Activated B cell treated with CpG ODN at 0.5 μM for 24 hours (primary cell): ENCODE data around the gene SLC16A3. TPM values are rescaled to one million over a fixed set of nuclear protein-coding genes. Genes with fewer than 3 reads are reported as not detected.

Source experiments
- ATAC-seq: fragments of 200-7000 bp; cut with Tn5 transposase; one replicate; pipeline ENCODE4 v1.10.0; 2021; ENCODE audit warnings: low read depth, mild to moderate bottlenecking, moderate library complexity
- CTCF ChIA-PET: fragments of 350-600 bp; sonication (Branson Sonifier 250); formaldehyde crosslinking; loops from one replicate; lab custom pipeline; 2021; ENCODE audit warnings: antibody characterized with exemption; lab: Charles Lee
- POLR2A ChIA-PET: fragments of 350-600 bp; sonication (Branson Sonifier 250); formaldehyde crosslinking; loops from one replicate; lab custom pipeline; 2021; ENCODE audit warnings: antibody characterized with exemption; lab: Charles Lee
- DNase-seq: peaks from one replicate; pipeline ENCODE4 v3.0.0; 2022
- H3K27ac Mint-ChIP-seq: one replicate; pipeline ENCODE4 v1.8.0; 2020; ENCODE audit warnings: mixed read lengths
- H3K27me3 Mint-ChIP-seq: one replicate; pipeline ENCODE4 v1.8.0; 2021; ENCODE audit warnings: mixed read lengths
- H3K36me3 Mint-ChIP-seq: one replicate; pipeline ENCODE4 v1.8.0; 2021; ENCODE audit warnings: low read depth, mixed read lengths
- H3K4me1 Mint-ChIP-seq: one replicate; pipeline ENCODE4 v1.8.0; 2021; ENCODE audit warnings: mixed read lengths
- H3K4me3 Mint-ChIP-seq: one replicate; pipeline ENCODE4 v1.8.0; 2020; ENCODE audit warnings: mild to moderate bottlenecking, mixed read lengths
- H3K9me3 Mint-ChIP-seq: one replicate; pipeline ENCODE4 v1.8.0; 2020; ENCODE audit warnings: mixed read lengths
- CTCF ChIP-seq: fragments of 200-600 bp; IDR thresholded peaks from one replicate; pipeline ENCODE4 v1.8.0; 2022; ENCODE audit warnings: antibody characterized with exemption, mild to moderate bottlenecking
- intact Hi-C: fragments of 100-400 bp; cut with micrococcal nuclease; formaldehyde crosslinking; loops from one replicate; pipeline ENCODE4 v1.15.1; 2024
- total RNA-seq: library from RNA; stranded (reverse); gene quantifications from 2 replicates; pipeline ENCODE4 v1.2.3, GENCODE V29; 2022

The SLC16A3 gene
- total RNA-seq, 1 donor from 2014 or later: 24.6 TPM

- H3K4me3 Mint-ChIP-seq: peak overlapping the region; percentile 15
- peaks cover 67% of the 10 kb centered on the region for H3K36me3 Mint-ChIP-seq
Measured at GRCh38 chr17:82270651-82271050, 41.8 kb downstream of the SLC16A3 start.

GRCh38 chr17:82271401-82271800 is 42.6 kb downstream of the SLC16A3 start:
- Mint-ChIP-seq H3K4me3 (peak overlapping the region; percentile 94), H3K4me1 (peaks cover 62% of the 10 kb centered on the region), H3K27ac (no peak overlapping the region), H3K36me3 (peaks cover 60% of the 10 kb centered on the region), H3K27me3 (no peaks in the 10 kb centered on the region), H3K9me3 (no peaks in the 10 kb centered on the region)
- ChIA-PET CTCF (no interaction called here), POLR2A (interaction anchor here (0.6 kb wide), 2 partner anchors 55 to 72 kb away, joined by 4 to 8 read pairs; no protein-coding TSS in a partner anchor)
- intact Hi-C loops: loop anchor here (5.0 kb wide), 2 partner anchors 34 to 559 kb away; partner anchors contain the start of gene SLC25A10
- no peak for DNase-seq
- no peak for TF ChIP-seq CTCF
- ATAC-seq: no peak

More at GRCh38 chr17:82270651-82271050, 41.8 kb downstream of the SLC16A3 start:
- Mint-ChIP-seq H3K27ac (peak overlapping the region; percentile 50), H3K4me1 (peaks cover 65% of the 10 kb centered on the region), H3K9me3 (no peaks in the 10 kb centered on the region), H3K27me3 (no peaks in the 10 kb centered on the region)
- intact Hi-C loops: loop anchor here (5.0 kb wide), 2 partner anchors 33 to 558 kb away; partner anchors contain the start of gene SLC25A10
- CTCF ChIA-PET: no interaction called here
- POLR2A ChIA-PET: interaction anchor here (0.6 to 2.3 kb wide), 4 partner anchors 21 to 72 kb away, joined by 4 to 8 read pairs (median 6); no protein-coding TSS in a partner anchor
- TF ChIP-seq CTCF: no peak
- DNase-seq (no peak), ATAC-seq (no peak)

- intact Hi-C loops: loop anchor here (1.0 to 5.0 kb wide), 7 partner anchors 20 to 560 kb away; partner anchors contain the start of genes HEXD, OGFOD3 and SLC25A10
- POLR2A ChIA-PET: interaction anchor here (0.9 to 4.6 kb wide), 10 partner anchors 9 to 67 kb away, joined by 3 to 100 read pairs (median 6); partner anchors contain the start of genes CCDC57 and SLC16A3
- Mint-ChIP-seq H3K36me3 (peaks cover 49% of the 10 kb centered on the region), H3K9me3 (no peaks in the 10 kb centered on the region), H3K4me3 (peak overlapping the region; percentile 94), H3K27me3 (no peaks in the 10 kb centered on the region), H3K27ac (peak overlapping the region; percentile 97), H3K4me1 (peaks cover 53% of the 10 kb centered on the region)
- peak; percentile 50 for DNase-seq
- ATAC-seq: peak; percentile 32
- CTCF ChIA-PET: no interaction called here
- TF ChIP-seq CTCF: no peak
Measured at GRCh38 chr17:82272495-82273326, 43.9 kb downstream of the SLC16A3 start.

GRCh38 chr17:82273327-82274133 is 44.7 kb downstream of the SLC16A3 start, which contains the start of gene CSNK1D:
Gene CSNK1D, minus strand, starts transcription at chr17:82273700. Its CDS starts 319 bp downstream, at chr17:82273381.
- Mint-ChIP-seq H3K27ac (peak within 1 kb of the TSS; percentile 97), H3K4me1 (peaks cover 45% of the 10 kb centered on the region), H3K4me3 (peak within 1 kb of the TSS; percentile 94), H3K36me3 (peaks cover 41% of the 10 kb centered on the region), H3K27me3 (no peaks in the 10 kb centered on the region), H3K9me3 (no peaks in the 10 kb centered on the region)
- ChIA-PET CTCF (no interaction called here), POLR2A (interaction anchor here (0.6 to 4.6 kb wide), 14 partner anchors 8 to 236 kb away, joined by 3 to 100 read pairs (median 4); partner anchors contain the start of genes CCDC57, DCXR, NARF and SLC16A3)
- peak; percentile 97 for DNase-seq
- intact Hi-C loops: loop anchor here (1.0 to 5.0 kb wide), 7 partner anchors 19 to 561 kb away; partner anchors contain the start of genes HEXD, OGFOD3 and SLC25A10
- no peak for TF ChIP-seq CTCF
- peak; percentile 83 for ATAC-seq
